ENCODE results near the gene ZNF439.
"Not testable (repeated sequence)": the region's sequence is repeated elsewhere in the genome, so short reads cannot be mapped to it uniquely, and the experiment has no call there.

ZNF439 gene

GRCh38 chr19:11848594-11849469 lies at the start of gene ZNF439:
Gene ZNF439, plus strand, starts transcription at chr19:11848726. Its CDS starts 142 bp downstream, at chr19:11848868.
- peak; percentile 9 for DNase-seq

DNA sequence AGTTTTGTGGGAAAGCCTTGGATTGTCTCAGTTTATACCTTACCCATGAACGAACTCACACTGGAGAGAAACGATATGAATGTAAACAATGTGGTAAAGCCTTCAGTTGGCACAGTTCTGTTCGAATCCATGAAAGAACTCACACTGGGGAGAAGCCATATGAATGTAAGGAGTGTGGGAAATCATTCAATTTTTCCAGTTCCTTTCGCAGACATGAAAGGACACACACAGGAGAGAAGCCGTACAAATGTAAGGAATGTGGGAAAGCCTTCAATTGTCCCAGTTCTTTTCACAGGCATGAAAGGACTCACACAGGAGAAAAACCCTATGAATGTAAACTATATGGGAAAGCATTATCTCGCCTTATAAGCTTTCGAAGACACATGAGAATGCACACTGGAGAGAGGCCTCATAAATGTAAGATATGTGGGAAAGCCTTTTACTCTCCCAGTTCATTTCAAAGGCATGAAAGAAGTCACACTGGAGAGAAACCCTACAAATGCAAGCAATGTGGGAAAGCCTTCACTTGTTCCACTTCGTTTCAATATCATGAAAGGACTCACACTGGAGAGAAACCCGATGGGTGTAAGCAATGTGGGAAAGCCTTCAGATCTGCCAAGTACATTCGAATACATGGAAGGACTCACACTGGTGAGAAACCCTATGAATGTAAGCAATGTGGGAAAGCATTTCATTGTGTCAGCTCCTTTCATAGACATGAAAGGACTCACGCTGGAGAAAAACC lies 42.0 kb upstream of the ZNF439 start:
- DNase-seq = no peak

GRCh38 chr19:11807099-11807380 lies 41.5 kb upstream of the ZNF439 start:
- DNase-seq = no peak

DNA sequence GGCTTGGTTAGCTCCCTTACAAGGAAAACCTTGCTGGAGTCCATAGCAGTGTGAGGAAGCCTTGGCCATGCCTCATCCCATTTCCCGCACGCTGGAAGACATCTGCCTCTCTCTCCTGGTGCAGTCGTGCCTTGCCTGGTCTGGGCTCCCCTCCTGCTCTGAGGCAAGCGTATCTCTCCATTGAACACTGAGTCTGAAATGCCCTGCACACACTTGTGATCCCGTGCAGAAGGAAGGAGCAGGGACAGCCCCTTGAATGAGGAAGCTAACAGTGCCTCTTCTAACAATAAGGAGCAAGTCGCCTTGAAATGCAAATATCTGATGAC lies 34.9 kb upstream of the ZNF439 start:
- no peak for DNase-seq

GRCh38 chr19:11814029-11814699 lies 34.4 kb upstream of the ZNF439 start, which contains the start of gene ZNF440:
Gene ZNF440, plus strand, starts transcription at chr19:11814273. Its CDS starts 175 bp downstream, at chr19:11814448.
- DNase-seq = peak; percentile 74

GRCh38 chr19:11814700-11815035 lies 33.9 kb upstream of the ZNF439 start:
- DNase-seq = no peak

- DNase-seq = no peak
These were observed 26.9 kb upstream of the ZNF439 start for GRCh38 chr19:11821474-11822109.

DNA sequence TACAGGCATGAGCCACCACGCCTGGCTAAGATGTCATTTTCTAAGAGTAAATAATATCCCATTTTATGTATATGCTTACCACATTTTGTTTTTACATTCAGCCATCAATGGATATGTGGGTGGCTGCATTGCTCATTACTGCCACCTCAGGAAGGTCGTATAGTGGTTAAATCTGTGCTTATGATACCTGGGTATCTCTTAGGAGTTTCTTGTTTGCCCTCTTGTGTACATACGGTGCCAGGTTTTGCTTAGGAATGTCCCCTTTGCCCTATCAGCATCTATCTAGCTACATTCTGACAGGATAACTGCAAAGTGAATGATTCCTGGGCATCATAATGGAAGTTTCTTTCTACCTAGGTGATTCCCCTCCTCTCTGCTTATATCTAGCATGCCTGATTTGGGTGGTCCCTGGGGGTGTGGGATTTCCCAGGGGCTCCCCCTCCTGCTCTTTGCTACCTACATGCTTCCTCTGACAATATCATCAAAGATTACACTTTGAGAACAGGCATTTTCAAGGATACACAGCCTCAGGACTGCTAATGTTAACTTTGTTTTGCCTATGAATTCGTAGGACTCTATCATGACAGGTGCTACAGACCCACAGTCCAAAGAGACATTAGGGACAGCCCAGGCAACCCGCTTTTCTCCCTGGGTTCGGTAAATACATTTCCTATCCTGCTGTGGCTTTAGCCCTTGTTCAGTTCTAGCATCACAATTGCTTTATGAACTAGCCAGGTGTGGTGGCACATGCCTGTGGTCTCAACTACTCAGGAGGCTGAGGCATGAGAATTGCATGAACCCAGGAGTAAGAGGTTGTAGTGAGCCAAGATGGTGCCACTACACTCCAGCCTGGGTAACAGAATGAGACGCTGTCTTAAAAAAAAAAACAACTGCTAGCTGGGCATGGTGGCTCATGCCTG lies 19.3 kb upstream of the ZNF439 start:
- DNase-seq = not testable (repeated sequence)

DNA sequence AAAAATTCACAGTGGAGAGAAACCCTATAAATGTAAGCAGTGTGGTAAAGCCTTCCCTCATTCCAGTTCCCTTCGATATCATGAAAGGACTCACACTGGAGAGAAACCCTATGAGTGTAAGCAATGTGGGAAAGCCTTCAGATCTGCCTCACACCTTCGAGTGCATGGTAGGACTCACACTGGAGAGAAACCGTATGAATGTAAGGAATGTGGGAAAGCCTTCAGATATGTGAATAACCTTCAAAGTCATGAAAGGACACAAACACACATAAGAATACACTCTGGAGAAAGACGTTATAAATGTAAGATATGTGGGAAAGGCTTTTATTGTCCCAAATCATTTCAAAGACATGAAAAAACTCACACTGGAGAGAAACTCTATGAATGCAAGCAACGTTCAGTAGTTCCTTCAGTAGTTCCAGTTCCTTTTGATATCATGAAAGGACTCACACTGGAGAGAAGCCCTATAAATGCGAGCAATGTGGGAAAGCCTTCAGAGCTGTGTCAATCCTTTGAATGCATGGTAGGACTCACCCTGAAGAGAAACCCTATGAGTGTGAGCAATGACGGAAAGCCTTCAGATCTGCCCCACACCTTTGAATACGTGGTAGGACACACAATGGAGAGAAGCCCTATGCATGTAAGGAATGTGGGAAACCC lies 16.1 kb upstream of the ZNF439 start:
- no peak for DNase-seq

DNA sequence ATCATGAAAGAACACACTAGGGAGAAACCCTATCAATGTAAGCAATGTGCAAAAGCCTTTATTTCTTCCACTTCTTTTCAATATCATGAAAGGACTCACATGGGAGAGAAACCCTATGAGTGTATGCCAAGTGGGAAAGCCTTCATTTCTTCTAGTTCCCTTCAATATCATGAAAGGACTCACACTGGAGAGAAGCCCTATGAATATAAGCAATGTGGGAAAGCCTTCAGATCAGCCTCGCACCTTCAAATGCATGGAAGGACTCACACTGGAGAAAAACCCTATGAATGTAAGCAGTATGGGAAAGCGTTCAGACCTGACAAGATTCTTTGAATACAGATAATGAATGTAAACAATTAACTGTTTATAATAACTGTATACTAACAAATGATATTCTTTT lies 15.0 kb upstream of the ZNF439 start:
- DNase-seq = no peak

DNA sequence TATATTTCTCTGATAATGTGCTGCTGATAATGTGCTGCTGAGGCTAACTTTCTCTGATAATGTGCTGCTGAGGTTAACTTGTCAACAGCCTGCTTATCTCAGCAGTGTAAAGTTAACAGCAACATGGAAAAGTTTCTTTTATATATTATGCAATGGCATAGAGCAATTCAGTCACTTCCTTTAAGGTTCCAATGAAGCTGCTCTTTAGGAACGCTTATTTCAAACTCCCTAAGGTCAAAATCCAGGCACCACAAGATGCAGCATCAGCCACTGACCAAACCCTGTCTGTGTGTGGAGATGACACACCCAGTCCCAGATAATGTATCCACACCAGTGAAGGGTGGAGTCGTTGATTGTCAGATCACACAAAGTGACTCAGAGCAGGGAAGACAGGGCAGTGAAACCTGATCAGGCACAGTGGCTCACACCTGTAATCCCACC lies 12.9 kb upstream of the ZNF439 start:
- not testable (repeated sequence) for DNase-seq

DNA sequence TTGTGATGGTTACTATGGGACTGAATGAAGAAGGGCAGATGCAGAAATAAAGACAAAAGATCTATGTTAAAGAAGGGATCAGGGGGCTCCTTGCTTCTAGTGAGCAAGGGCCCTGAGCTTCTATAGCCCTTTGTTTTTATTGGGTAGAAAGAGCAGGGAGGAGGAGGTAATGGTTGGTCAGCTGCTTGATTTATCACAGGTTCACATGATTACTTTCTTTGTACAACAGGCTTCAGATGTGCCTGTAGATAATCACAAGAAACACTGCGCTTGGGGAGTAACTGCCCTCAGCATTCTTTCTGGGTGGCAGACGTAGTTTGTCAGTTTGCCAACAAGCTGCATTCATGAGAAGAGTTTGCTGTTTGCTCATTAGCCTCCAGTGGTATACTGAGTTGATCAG lies 4.8 kb upstream of the ZNF439 start:
- no peak for DNase-seq

DNA sequence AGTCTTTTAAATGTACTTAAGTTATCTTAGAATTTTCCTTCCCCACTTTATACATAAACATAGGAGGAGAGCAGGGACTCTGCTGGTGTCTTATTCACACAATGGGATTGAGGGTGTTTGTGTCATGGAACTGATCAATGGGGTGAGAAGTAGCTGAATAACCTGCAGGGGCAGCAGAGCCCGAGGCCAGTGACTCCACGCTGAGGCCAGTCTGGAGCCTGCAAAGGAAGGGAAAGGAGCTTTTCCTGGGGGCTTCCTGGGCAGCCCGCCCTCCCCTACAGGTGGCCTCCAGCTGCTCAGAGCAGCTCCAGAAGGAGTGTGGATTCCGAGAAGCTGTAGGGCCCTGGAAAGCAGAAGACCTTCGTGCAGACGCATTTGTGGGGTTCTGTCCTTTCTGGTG lies 911 bp upstream of the ZNF439 start:
- not testable (repeated sequence) for DNase-seq

DNA sequence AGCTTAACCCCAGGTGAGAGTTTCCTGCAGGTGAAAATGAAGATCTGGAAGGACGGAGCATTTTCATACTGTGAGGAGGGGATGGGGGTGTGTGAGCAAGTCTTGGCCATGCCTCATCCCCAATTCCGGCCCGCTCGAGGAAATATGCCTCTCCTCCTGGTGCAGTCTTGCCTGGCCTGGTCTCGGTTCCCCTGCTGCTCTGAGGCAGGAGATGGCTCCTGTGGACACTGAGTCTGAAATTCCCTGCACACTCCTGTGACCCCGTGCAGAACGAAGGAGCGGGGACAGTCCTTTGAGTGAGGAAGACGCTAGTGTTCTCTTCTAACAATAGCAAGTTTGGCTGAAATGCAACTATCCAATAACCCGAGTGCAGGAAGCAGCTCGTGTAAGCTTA lies 329 bp upstream of the ZNF439 start:
- DNase-seq = no peak

- not testable (repeated sequence) for DNase-seq
These were observed 1.8 kb downstream of the ZNF439 start for GRCh38 chr19:11850289-11850688.

GRCh38 chr19:11853358-11853757 lies 4.8 kb downstream of the ZNF439 start:
- DNase-seq = no peak

- DNase-seq = no peak
These were observed 8.2 kb downstream of the ZNF439 start for GRCh38 chr19:11856596-11857250.

DNA sequence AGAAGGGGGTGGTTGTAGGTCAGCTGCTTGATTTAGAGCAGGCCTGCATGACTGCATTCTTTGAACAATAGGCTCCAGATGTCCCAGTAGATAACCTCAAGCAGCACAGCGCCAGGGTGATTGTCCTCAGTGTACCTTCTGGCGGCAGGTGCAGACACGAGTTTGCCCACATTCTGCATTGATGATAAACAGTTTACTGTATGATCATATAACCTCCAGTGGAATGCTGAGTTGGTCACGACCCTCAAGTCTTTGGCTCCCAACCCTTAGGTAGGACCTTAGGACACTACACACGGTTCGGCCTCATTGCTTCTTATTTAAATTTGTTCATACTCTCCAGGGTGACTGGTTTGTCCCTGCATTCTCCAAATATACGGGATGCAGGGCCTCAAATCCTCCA lies 12.2 kb downstream of the ZNF439 start:
- DNase-seq = no peak

DNA sequence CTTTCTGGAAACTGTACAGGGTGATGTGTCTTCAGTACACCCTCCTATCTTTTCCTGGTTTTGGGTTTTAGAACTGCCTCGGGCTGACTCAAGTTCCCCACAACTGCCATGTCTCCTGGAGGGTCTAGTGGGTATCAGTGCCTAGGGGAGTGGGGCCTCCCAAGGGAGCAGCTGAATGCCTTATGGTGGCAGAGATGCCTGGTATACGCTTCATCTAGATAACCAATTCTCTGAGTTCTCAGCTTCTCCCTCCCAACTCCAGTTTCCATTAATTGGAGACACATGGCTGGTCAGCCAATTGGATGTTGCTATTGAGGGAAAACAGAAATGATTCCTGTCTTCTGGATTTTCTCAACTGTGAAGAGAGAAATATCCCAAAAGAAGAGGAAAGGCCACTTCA lies 12.8 kb downstream of the ZNF439 start:
- no peak for DNase-seq

DNA sequence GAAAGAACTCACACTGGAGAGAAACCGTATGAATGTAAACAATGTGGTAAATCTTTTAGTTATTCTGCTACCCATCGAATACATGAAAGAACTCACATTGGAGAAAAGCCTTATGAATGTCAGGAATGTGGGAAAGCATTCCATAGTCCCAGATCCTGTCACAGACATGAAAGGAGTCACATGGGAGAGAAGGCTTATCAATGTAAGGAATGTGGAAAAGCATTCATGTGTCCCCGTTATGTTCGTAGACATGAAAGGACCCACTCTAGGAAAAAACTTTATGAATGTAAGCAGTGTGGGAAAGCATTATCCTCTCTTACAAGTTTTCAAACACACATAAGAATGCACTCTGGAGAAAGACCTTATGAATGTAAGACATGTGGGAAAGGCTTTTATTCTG lies 19.2 kb downstream of the ZNF439 start:
- DNase-seq = not testable (repeated sequence)

- DNase-seq = no peak
These were observed 19.7 kb downstream of the ZNF439 start for GRCh38 chr19:11868188-11868587.
